CD4-positive, alpha-beta T cell (primary cell): ENCODE results near the gene GFRA3. TPM values are rescaled to one million over a fixed set of nuclear protein-coding genes. Genes with fewer than 3 reads are reported as not detected.

ENCODE experiments used
- ATAC-seq: fragments of 200-7000 bp; cut with Tn5 transposase; one replicate; pipeline ENCODE4 v1.10.0; 2022; ENCODE audit warnings: mild to moderate bottlenecking; ENCODE audit not compliant: poor library complexity
- CTCF ChIA-PET: fragments of 350-600 bp; sonication (Branson Sonifier 250); formaldehyde crosslinking; loops from one replicate; lab custom pipeline; 2021; ENCODE audit warnings: antibody characterized with exemption, inconsistent platforms; lab: Charles Lee
- POLR2A ChIA-PET: fragments of 350-600 bp; sonication (Branson Sonifier 250); formaldehyde crosslinking; loops from one replicate; lab custom pipeline; 2021; ENCODE audit warnings: antibody characterized with exemption, inconsistent platforms; lab: Charles Lee
- DNase-seq, 14 experiments: peaks; one replicate each; pipeline ENCODE4 v3.0.0-alpha.2; 2013 to 2020; ENCODE audit warnings: mixed read lengths in 2 of 14
- H3K27ac ChIP-seq, 2 donors: one replicate each; pipeline versions ENCODE4 v1.5.1 to v1.7.0; 2013; ENCODE audit warnings: low read length in 2 of 2, low read depth in 1 of 2, mild to moderate bottlenecking in 1 of 2
- H3K27me3 ChIP-seq, 2 experiments: 1 replicate in 1 of 2; 2 replicates in 1 of 2; pipeline versions ENCODE4 v1.6.1 to v1.7.0; 2013; ENCODE audit warnings: low read length in 2 of 2, control low read depth in 1 of 2, mild to moderate bottlenecking in 1 of 2, moderate library complexity in 1 of 2; ENCODE audit not compliant: insufficient read depth in 2 of 2, control insufficient read depth in 1 of 2
- H3K36me3 ChIP-seq: one replicate; pipeline ENCODE4 v1.6.1; 2013; ENCODE audit warnings: low read length, control low read depth; ENCODE audit not compliant: insufficient read depth
- H3K4me1 ChIP-seq: one replicate; pipeline ENCODE4 v1.6.1; 2013; ENCODE audit warnings: low read length, control low read depth; ENCODE audit not compliant: insufficient read depth
- H3K4me3 ChIP-seq: one replicate; pipeline ENCODE4 v1.5.1; 2013; ENCODE audit warnings: mild to moderate bottlenecking, low read length, moderate library complexity
- H3K9me3 ChIP-seq, 2 experiments: 1 replicate in 1 of 2; 2 replicates in 1 of 2; pipeline versions ENCODE4 v1.6.1 to v1.7.0; 2013; ENCODE audit warnings: low read length in 2 of 2, mild to moderate bottlenecking in 2 of 2, control low read depth in 1 of 2, moderate library complexity in 1 of 2; ENCODE audit not compliant: control insufficient read depth in 1 of 2, insufficient read depth in 1 of 2
- H3K27ac Mint-ChIP-seq: one replicate; pipeline ENCODE4 v1.8.0; 2020; ENCODE audit warnings: mixed read lengths
- H3K27me3 Mint-ChIP-seq: one replicate; pipeline ENCODE4 v1.8.0; 2021; ENCODE audit warnings: mixed read lengths
- H3K36me3 Mint-ChIP-seq: one replicate; pipeline ENCODE4 v1.8.0; 2021; ENCODE audit warnings: low read depth, mixed read lengths
- H3K4me1 Mint-ChIP-seq: one replicate; pipeline ENCODE4 v1.8.0; 2021; ENCODE audit warnings: low read depth, mixed read lengths
- H3K4me3 Mint-ChIP-seq: one replicate; pipeline ENCODE4 v1.8.0; 2020; ENCODE audit warnings: mild to moderate bottlenecking, mixed read lengths
- H3K9me3 Mint-ChIP-seq: one replicate; pipeline ENCODE4 v1.8.0; 2020; ENCODE audit warnings: mixed read lengths
- intact Hi-C, 2 experiments: fragments of 100-400 bp; cut with DNase I in 1 of 2; cut with micrococcal nuclease in 1 of 2; formaldehyde crosslinking; loops; one replicate each; pipeline versions ENCODE4 v1.15.1 to v1.9.0; 2023 to 2025; cut with DNase I, micrococcal nuclease
- total RNA-seq, 174 experiments: library from RNA in 2 of 174; stranded (reverse) in 2 of 174; gene quantifications; one replicate each; pipeline ENCODE4 v1.2.3 and lab custom pipeline; 2021 to 2026
- TF ChIP-seq, protein P1 (sequence below): fragments of 200-600 bp; IDR thresholded peaks from one replicate; pipeline ENCODE4 v1.8.0; 2022; ENCODE audit warnings: antibody characterized with exemption, mild to moderate bottlenecking

Gene GFRA3
- total RNA-seq, 2 experiments from 2014 or later: not detected

DNA sequence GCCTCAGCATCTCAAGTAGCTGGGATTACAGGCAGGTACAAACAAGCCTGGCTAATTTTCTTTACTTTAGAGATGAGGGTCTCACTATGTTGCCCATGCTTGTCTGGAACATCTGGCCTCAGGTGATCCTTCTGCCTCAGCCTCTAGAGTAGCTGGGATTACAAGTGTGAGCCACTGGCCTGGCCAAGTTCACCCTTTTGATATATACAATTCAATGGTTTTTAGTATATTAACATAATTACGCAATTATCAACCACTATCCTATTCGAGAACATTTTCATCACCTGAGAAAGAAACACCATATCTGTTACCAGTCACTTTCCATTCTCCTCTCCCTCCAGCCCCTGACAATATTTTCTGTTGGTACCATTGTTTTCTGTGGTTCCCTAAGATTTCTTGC, 57.6 kb downstream of the GFRA3 start:
- H3K9me3 ChIP-seq: no peaks in the 10 kb centered on the region
- ChIA-PET POLR2A (no interaction called here), CTCF (interaction anchor here (1.3 kb wide), 1 partner anchor 11 kb away, joined by 4 read pairs; no protein-coding TSS in a partner anchor)
- H3K36me3 ChIP-seq: no peaks in the 10 kb centered on the region
- Mint-ChIP-seq H3K9me3 (no peaks in the 10 kb centered on the region), H3K36me3 (peaks cover 9% of the 10 kb centered on the region), H3K27ac (no peak overlapping the region), H3K27me3 (peaks cover 4% of the 10 kb centered on the region), H3K4me3 (no peak overlapping the region), H3K4me1 (peaks cover 14% of the 10 kb centered on the region)
- no peak overlapping the region for H3K27ac ChIP-seq
- peaks cover 0 to 2% of the 10 kb centered on the region in 2 experiments for H3K27me3 ChIP-seq
- intact Hi-C loops: loop anchor here in 1 of 2 experiments (10.0 kb wide), 3 partner anchors 328 to 462 kb away; partner anchors contain the start of genes ETF1, HNRNPA0 and HSPA9
- no peak overlapping the region for H3K4me3 ChIP-seq
- ATAC-seq (no peak), DNase-seq (no peak)
- TF ChIP-seq, protein P1, sequence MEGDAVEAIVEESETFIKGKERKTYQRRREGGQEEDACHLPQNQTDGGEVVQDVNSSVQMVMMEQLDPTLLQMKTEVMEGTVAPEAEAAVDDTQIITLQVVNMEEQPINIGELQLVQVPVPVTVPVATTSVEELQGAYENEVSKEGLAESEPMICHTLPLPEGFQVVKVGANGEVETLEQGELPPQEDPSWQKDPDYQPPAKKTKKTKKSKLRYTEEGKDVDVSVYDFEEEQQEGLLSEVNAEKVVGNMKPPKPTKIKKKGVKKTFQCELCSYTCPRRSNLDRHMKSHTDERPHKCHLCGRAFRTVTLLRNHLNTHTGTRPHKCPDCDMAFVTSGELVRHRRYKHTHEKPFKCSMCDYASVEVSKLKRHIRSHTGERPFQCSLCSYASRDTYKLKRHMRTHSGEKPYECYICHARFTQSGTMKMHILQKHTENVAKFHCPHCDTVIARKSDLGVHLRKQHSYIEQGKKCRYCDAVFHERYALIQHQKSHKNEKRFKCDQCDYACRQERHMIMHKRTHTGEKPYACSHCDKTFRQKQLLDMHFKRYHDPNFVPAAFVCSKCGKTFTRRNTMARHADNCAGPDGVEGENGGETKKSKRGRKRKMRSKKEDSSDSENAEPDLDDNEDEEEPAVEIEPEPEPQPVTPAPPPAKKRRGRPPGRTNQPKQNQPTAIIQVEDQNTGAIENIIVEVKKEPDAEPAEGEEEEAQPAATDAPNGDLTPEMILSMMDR: no peak
- peaks cover 16% of the 10 kb centered on the region for H3K4me1 ChIP-seq

DNA sequence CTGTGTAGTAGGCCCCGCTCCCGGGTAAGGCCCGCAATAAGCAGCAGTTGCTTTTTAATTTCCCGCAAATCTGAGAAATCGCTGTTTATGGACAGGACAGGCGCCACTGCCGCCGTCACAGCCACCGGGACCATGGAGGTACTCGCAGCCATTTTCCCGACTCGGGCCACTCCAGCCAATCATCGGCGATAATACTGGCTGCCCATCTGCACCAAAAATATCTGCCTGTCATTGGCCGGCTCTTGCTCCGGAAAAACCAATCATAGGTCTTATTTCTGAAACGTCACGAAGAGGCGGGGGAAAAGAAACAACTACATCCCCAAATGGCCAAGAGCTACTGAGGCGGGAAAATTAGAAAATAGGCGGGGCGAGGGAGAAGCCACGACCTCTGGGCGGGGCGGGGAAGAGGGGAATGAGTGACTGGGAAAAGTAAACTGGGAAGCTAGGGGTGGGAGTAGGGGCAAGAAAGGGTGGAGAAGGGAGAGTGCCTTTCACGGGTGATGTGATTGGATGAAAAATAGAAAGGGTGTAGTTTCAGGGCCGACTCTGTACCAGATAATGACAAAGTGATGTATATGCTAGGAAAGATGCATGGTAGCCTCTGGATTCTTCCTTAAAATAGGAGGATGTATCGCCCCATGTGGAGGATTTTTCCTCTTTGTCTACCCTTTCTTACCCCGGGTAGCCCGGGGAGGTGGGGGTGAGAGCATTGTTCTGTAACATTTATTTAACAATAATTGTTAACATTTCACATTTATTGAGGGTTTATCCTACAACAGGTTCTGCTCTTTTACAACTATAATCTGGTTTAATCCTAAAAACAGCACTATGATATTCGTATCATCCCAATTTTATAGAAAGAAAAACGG, 61.0 kb downstream of the GFRA3 start, which contains the start of gene CDC23:
Gene CDC23, minus strand, starts transcription at position 163 of the 869 bp plus-strand sequence. Its CDS starts 11 bp downstream, at position 152.
- Mint-ChIP-seq H3K27ac (peak within 1 kb of the TSS; percentile 91), H3K9me3 (no peaks in the 10 kb centered on the region), H3K4me3 (peak within 1 kb of the TSS; percentile 95), H3K4me1 (peaks cover 26% of the 10 kb centered on the region), H3K36me3 (peaks cover 17% of the 10 kb centered on the region), H3K27me3 (peaks cover 4% of the 10 kb centered on the region)
- ATAC-seq: peak; percentile 98
- peak within 1 kb of the TSS; percentile 70 to 71 for H3K27ac ChIP-seq
- CTCF ChIA-PET: interaction anchor here (0.5 to 2.2 kb wide), 5 partner anchors 139 to 1332 kb away, joined by 3 to 10 read pairs (median 3); partner anchors contain the start of gene KDM3B
- H3K36me3 ChIP-seq: peaks cover 9% of the 10 kb centered on the region
- peaks cover 0 to 2% of the 10 kb centered on the region in 2 experiments for H3K27me3 ChIP-seq
- peak within 1 kb of the TSS; percentile 90 for H3K4me3 ChIP-seq
- DNase-seq: peak; percentile 78 to 98 (median 83)
- peaks cover 23% of the 10 kb centered on the region for H3K4me1 ChIP-seq
- intact Hi-C loops: loop anchor here (1.0 to 10.0 kb wide), 10 partner anchors 34 to 459 kb away; partner anchors contain the start of genes KDM3B (in 2 of the 2), KIF20A (in 2 of the 2), BRD8 (in 1 of the 2) and CDC25C (in 1 of the 2)
- POLR2A ChIA-PET: interaction anchor here (0.6 to 2.2 kb wide), 13 partner anchors 11 to 1226 kb away, joined by 3 to 26 read pairs (median 6); partner anchors contain the start of genes BRD8, CDC25C, DNAJC18 and EGR1
- no peaks in the 10 kb centered on the region for H3K9me3 ChIP-seq
- TF ChIP-seq, protein P1: no peak

DNA sequence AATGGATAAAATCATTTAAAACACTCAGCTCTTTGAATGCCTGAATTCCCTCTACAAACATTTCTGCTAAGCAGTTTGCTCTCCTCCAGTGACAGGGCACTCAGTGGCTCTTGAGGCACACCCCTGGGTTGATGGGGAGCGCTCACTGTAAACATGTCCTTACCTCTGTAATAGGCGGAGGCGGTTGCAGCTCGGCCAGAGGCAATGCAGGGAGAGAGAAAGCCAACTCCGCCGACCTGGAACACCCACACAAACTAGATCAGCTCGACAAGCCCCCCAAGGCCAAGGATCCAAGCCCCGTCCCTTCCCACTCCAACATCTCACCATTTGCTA, 61.6 kb downstream of the GFRA3 start:
- peak overlapping the region; percentile 90 for H3K4me3 ChIP-seq
- Mint-ChIP-seq H3K9me3 (no peaks in the 10 kb centered on the region), H3K27me3 (peaks cover 4% of the 10 kb centered on the region), H3K27ac (peak overlapping the region; percentile 91), H3K36me3 (peaks cover 23% of the 10 kb centered on the region), H3K4me3 (peak overlapping the region; percentile 95), H3K4me1 (peaks cover 31% of the 10 kb centered on the region)
- ChIA-PET POLR2A (interaction anchor here (0.8 to 2.2 kb wide), 11 partner anchors 27 to 985 kb away, joined by 3 to 26 read pairs (median 6); partner anchors contain the start of genes BRD8, CDC25C, EGR1 and ETF1), CTCF (interaction anchor here (1.1 to 1.4 kb wide), 2 partner anchors 140 to 583 kb away, joined by 3 to 7 read pairs; partner anchors contain the start of gene KDM3B)
- peaks cover 12% of the 10 kb centered on the region for H3K36me3 ChIP-seq
- peak overlapping the region; percentile 70 to 71 for H3K27ac ChIP-seq
- TF ChIP-seq, protein P1: no peak
- peaks cover 23% of the 10 kb centered on the region for H3K4me1 ChIP-seq
- peaks cover 0 to under 1% of the 10 kb centered on the region in 2 experiments for H3K27me3 ChIP-seq
- DNase-seq (peak in 2 of 14 experiments; percentile 2 to 5), ATAC-seq (peak; percentile 30)
- intact Hi-C loops: loop anchor here (1.0 to 10.0 kb wide), 10 partner anchors 33 to 458 kb away; partner anchors contain the start of genes KDM3B (in 2 of the 2), KIF20A (in 2 of the 2), BRD8 (in 1 of the 2) and CDC25C (in 1 of the 2)
- H3K9me3 ChIP-seq: no peaks in the 10 kb centered on the region
